GM19351 (cell line): ENCODE measurements around the gene C4BPB.

ENCODE experiments used
- ATAC-seq: cut with Tn5 transposase; IDR thresholded peaks from one replicate; pipeline ENCODE4 v1.9.1; 2021; ENCODE audit warnings: mild to moderate bottlenecking, moderate library complexity; ENCODE audit not compliant: unreplicated experiment

Gene C4BPB

GRCh38 chr1:207130252-207131036, 41.8 kb downstream of the C4BPB start:
- no peak for ATAC-seq

GRCh38 chr1:207131163-207131562, 42.5 kb downstream of the C4BPB start:
- no peak for ATAC-seq

GRCh38 chr1:207134581-207134980, 45.9 kb downstream of the C4BPB start:
- no peak for ATAC-seq

- ATAC-seq = no peak
Measured at GRCh38 chr1:207139616-207140015, 51.0 kb downstream of the C4BPB start.

GRCh38 chr1:207140536-207140935, 51.9 kb downstream of the C4BPB start:
- no peak for ATAC-seq

- ATAC-seq = no peak
Measured at GRCh38 chr1:207145401-207146058, 56.9 kb downstream of the C4BPB start.
